HEK293 (cell line): Measurements from ENCODE around the gene KPNA2.

Source experiments
- CTCF ChIA-PET: fragments of 350-600 bp; formaldehyde crosslinking; extraction: SDS; loops from one replicate; lab custom pipeline; 2021; ENCODE audit warnings: antibody characterized with exemption; lab: Yijun Ruan, JAX
- POLR2A ChIA-PET: fragments of 300-600 bp; formaldehyde crosslinking; extraction: SDS; loops from one replicate; lab custom pipeline; 2020; ENCODE audit warnings: antibody characterized with exemption, inconsistent platforms; lab: Yijun Ruan, JAX
- H3K27ac ChIP-seq: fragments of 200-500 bp; sonication (Bioruptor generic); 2 replicates; pipeline ENCODE4 v1.5.1; 2014; ENCODE audit warnings: low read depth, low read length, control low read depth, inconsistent platforms; ENCODE audit errors: extremely low read depth
- H3K36me3 ChIP-seq, 2 experiments: fragments of 200-500 bp in 1 of 2; sonication (Bioruptor generic) in 1 of 2; 1 replicate in 1 of 2; 2 replicates in 1 of 2; pipeline ENCODE4 v1.5.1; 2014 to 2017; ENCODE audit warnings: inconsistent platforms in 2 of 2, low read length in 2 of 2; ENCODE audit not compliant: control insufficient read depth in 2 of 2, insufficient read depth in 1 of 2
- H3K4me1 ChIP-seq: fragments of 200-500 bp; sonication (Bioruptor generic); 2 replicates; pipeline ENCODE4 v1.5.1; 2014; ENCODE audit warnings: mild to moderate bottlenecking, low read length, inconsistent platforms; ENCODE audit not compliant: control insufficient read depth, insufficient read depth
- H3K4me3 ChIP-seq: 2 replicates; pipeline ENCODE4 v1.5.1; 2011; ENCODE audit warnings: low read depth, mild to moderate bottlenecking, control low read depth, low read length, moderate library complexity
- H3K9me3 ChIP-seq: fragments of 200-500 bp; sonication (Bioruptor generic); 2 replicates; pipeline ENCODE4 v1.5.1; 2014; ENCODE audit warnings: low read depth, low read length, inconsistent platforms; ENCODE audit not compliant: control insufficient read depth, insufficient read depth
- ELK4 ChIP-seq: IDR thresholded peaks from 2 replicates; pipeline ENCODE4 v1.6.1; 2011; ENCODE audit warnings: mild to moderate bottlenecking, low read depth, low read length, borderline replicate concordance
- INSM2 ChIP-seq: fragments of 450-650 bp; formaldehyde crosslinking; IDR thresholded peaks from 2 replicates; pipeline ENCODE4 v1.5.1; 2016; ENCODE audit warnings: missing biosample characterization, missing genetic modification characterization
- KLF8 ChIP-seq: fragments of 450-650 bp; formaldehyde crosslinking; IDR thresholded peaks from 2 replicates; pipeline ENCODE4 v1.5.1; 2016; ENCODE audit warnings: missing biosample characterization, missing genetic modification characterization
- SP7 ChIP-seq: fragments of 450-650 bp; formaldehyde crosslinking; IDR thresholded peaks from 2 replicates; pipeline ENCODE4 v1.5.1; 2016; ENCODE audit warnings: missing biosample characterization, missing genetic modification characterization
- ZBTB44 ChIP-seq: fragments of 450-650 bp; IDR thresholded peaks from 2 replicates; pipeline ENCODE4 v1.5.1; 2018; ENCODE audit warnings: missing biosample characterization, mild to moderate bottlenecking, missing genetic modification characterization
- ZBTB6 ChIP-seq: fragments of 450-650 bp; formaldehyde crosslinking; IDR thresholded peaks from 2 replicates; pipeline ENCODE4 v1.5.1; 2017; ENCODE audit warnings: missing biosample characterization, missing genetic modification characterization
- ZIC2 ChIP-seq: fragments of 450-650 bp; formaldehyde crosslinking; IDR thresholded peaks from 2 replicates; pipeline ENCODE4 v1.5.1; 2016; ENCODE audit warnings: missing biosample characterization, missing genetic modification characterization
- ZNF112 ChIP-seq: fragments of 450-650 bp; formaldehyde crosslinking; IDR thresholded peaks from 2 replicates; pipeline ENCODE4 v1.5.0; 2017; ENCODE audit warnings: missing biosample characterization, missing genetic modification characterization
- ZNF133 ChIP-seq: fragments of 450-650 bp; formaldehyde crosslinking; IDR thresholded peaks from 2 replicates; pipeline ENCODE4 v1.5.1; 2016; ENCODE audit warnings: missing biosample characterization, missing genetic modification characterization
- ZNF221 ChIP-seq: fragments of 450-650 bp; formaldehyde crosslinking; IDR thresholded peaks from 2 replicates; pipeline ENCODE4 v1.5.1; 2017; ENCODE audit warnings: missing biosample characterization, missing genetic modification characterization, borderline replicate concordance
- ZNF266 ChIP-seq: fragments of 450-650 bp; formaldehyde crosslinking; IDR thresholded peaks from 2 replicates; pipeline ENCODE4 v1.5.1; 2016; ENCODE audit warnings: missing biosample characterization, missing genetic modification characterization, low read depth
- ZNF302 ChIP-seq: fragments of 450-650 bp; formaldehyde crosslinking; IDR thresholded peaks from 2 replicates; pipeline ENCODE4 v1.5.1; 2016; ENCODE audit warnings: missing biosample characterization, missing genetic modification characterization, low read depth
- ZNF354C ChIP-seq: fragments of 450-650 bp; formaldehyde crosslinking; IDR thresholded peaks from 2 replicates; pipeline ENCODE4 v1.5.1; 2016; ENCODE audit warnings: missing biosample characterization, missing genetic modification characterization, low read depth, borderline replicate concordance
- ZNF404 ChIP-seq: fragments of 450-650 bp; formaldehyde crosslinking; IDR thresholded peaks from 2 replicates; pipeline ENCODE4 v1.5.1; 2017; ENCODE audit warnings: missing biosample characterization, missing genetic modification characterization
- ZNF433 ChIP-seq: fragments of 450-650 bp; formaldehyde crosslinking; IDR thresholded peaks from 2 replicates; pipeline ENCODE4 v1.5.1; 2016; ENCODE audit warnings: missing biosample characterization, missing genetic modification characterization, low read depth
- ZNF513 ChIP-seq: fragments of 450-650 bp; IDR thresholded peaks from 2 replicates; pipeline ENCODE4 v1.5.1; 2018; ENCODE audit warnings: missing biosample characterization, missing genetic modification characterization
- ZNF521 ChIP-seq: fragments of 450-650 bp; formaldehyde crosslinking; IDR thresholded peaks from 2 replicates; pipeline ENCODE4 v1.5.1; 2017; ENCODE audit warnings: missing biosample characterization, mild to moderate bottlenecking, missing genetic modification characterization
- ZNF560 ChIP-seq: fragments of 450-650 bp; formaldehyde crosslinking; IDR thresholded peaks from 2 replicates; pipeline ENCODE4 v1.5.1; 2017; ENCODE audit warnings: missing biosample characterization, missing genetic modification characterization, borderline replicate concordance
- ZNF600 ChIP-seq: fragments of 450-650 bp; formaldehyde crosslinking; IDR thresholded peaks from 2 replicates; pipeline ENCODE4 v1.5.1; 2016; ENCODE audit warnings: missing biosample characterization, missing genetic modification characterization
- ZNF664 ChIP-seq: fragments of 450-650 bp; formaldehyde crosslinking; IDR thresholded peaks from 2 replicates; pipeline ENCODE4 v1.5.1; 2016; ENCODE audit warnings: missing biosample characterization, missing genetic modification characterization
- ZNF707 ChIP-seq: fragments of 450-650 bp; formaldehyde crosslinking; IDR thresholded peaks from 2 replicates; pipeline ENCODE4 v1.5.1; 2016; ENCODE audit warnings: missing biosample characterization, missing genetic modification characterization

Gene KPNA2

GRCh38 chr17:68011199-68011665 lies 24.3 kb upstream of the KPNA2 start (continued):
- TF ChIP-seq INSM2 (tag by site-specific recombination) (no peak), ZNF664 (tag by site-specific recombination) (no peak)
- TF ChIP-seq, all 188 proteins: peak for 7

- H3K27ac ChIP-seq: no peak overlapping the region
- ChIA-PET CTCF (interaction anchor here (0.7 to 4.4 kb wide), 2 partner anchors 15 to 28 kb away, joined by 4 to 42 read pairs; partner anchors contain the start of gene C17orf58), POLR2A (no interaction called here)
These were observed 22.1 kb upstream of the KPNA2 start for GRCh38 chr17:68013385-68013784.

GRCh38 chr17:68015081-68015723 lies 20.3 kb upstream of the KPNA2 start:
- POLR2A ChIA-PET: interaction anchor here (0.6 kb wide), 1 partner anchor 11 kb away, joined by 11 read pairs; no protein-coding TSS in a partner anchor
- TF ChIP-seq ZNF560 (tag by site-specific recombination) (no peak), ZIC2 (tag by site-specific recombination) (no peak), ZNF221 (tag by site-specific recombination) (no peak), ZNF433 (no peak), ZNF266 (tag by site-specific recombination) (no peak), ZNF302 (no peak), ZNF112 (tag by site-specific recombination) (no peak), SP7 (tag by site-specific recombination) (no peak), ZNF354C (no peak), ZBTB44 (tag by site-specific recombination) (no peak)
- Histone ChIP-seq H3K4me3 (no peak overlapping the region), H3K36me3 (no peaks in the 10 kb centered on the region), H3K27ac (no peak overlapping the region), H3K4me1 (no peaks in the 10 kb centered on the region), H3K9me3 (no peaks in the 10 kb centered on the region)
- CTCF ChIA-PET: interaction anchor here (0.7 to 0.8 kb wide), 2 partner anchors 69 to 245 kb away, joined by 3 read pairs; no protein-coding TSS in a partner anchor

More at GRCh38 chr17:68013385-68013784, 22.1 kb upstream of the KPNA2 start:
- TF ChIP-seq ZNF513 (tag by site-specific recombination) (peak; percentile 82), ZNF521 (tag by site-specific recombination) (no peak), SP7 (tag by site-specific recombination) (no peak), ZNF133 (tag by site-specific recombination) (no peak), ZNF707 (tag by site-specific recombination) (no peak), ZNF404 (tag by site-specific recombination) (no peak), KLF8 (tag by site-specific recombination) (no peak), ZBTB6 (tag by site-specific recombination) (peak; percentile 77), ZNF600 (tag by site-specific recombination) (no peak), ELK4 (no peak)
- TF ChIP-seq, all 188 proteins: peak for 2
- Histone ChIP-seq H3K36me3 (no peaks in the 10 kb centered on the region), H3K9me3 (no peaks in the 10 kb centered on the region), H3K4me3 (no peak overlapping the region), H3K4me1 (no peaks in the 10 kb centered on the region)
